ENCODE data around the gene S100A8.
"Not testable (repeated sequence)": the region's sequence is repeated elsewhere in the genome, so short reads cannot be mapped to it uniquely, and the experiment has no call there.

Gene S100A8

DNA sequence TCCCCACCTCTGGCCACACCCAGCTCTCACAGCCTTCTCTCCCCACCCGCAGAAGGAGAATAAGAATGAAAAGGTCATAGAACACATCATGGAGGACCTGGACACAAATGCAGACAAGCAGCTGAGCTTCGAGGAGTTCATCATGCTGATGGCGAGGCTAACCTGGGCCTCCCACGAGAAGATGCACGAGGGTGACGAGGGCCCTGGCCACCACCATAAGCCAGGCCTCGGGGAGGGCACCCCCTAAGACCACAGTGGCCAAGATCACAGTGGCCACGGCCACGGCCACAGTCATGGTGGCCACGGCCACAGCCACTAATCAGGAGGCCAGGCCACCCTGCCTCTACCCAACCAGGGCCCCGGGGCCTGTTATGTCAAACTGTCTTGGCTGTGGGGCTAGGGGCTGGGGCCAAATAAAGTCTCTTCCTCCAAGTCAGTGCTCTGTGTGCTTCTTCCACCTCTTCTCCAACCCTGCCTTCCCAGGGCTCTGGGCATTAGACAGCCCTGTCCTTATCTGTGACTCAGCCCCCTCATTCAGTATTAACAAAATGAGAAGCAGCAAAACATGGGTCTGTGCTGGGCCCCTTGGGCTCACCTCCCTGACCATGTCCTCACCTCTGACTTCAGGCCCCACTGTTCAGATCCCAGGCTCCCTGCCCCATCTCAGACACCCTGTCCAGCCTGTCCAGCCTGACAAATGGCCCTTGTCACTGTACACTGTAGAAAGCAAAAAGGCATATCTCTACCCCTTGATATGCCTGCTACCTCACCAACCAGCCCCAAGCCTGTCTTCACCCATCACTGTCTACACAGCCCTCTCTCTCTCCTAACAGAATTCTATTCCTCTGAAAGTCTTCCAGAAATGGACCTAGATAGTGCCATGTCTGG lies 30.0 kb downstream of the S100A8 start:
- no peak for DNase-seq

DNA sequence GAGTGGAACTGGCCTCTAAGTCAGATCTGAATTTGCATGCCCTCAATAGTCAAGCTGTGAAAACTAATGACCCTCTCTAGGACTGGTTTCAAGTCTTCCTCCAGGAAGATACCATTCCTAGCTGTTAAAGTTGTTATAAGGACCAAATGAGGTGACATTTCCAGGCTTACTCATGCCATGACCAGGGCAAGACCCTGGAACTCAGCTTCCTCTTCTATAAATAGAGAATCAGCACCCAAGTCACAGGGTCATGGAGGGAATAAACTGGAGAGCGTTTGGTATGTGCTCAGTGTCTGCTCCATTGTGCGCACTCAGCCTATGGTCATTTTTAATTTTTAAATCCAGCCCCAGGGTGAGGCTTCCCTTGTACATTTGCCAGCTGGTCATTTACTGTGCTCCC lies 30.7 kb downstream of the S100A8 start:
- DNase-seq: no peak

- DNase-seq: no peak
Measured at GRCh38 chr1:153359241-153359640, 31.6 kb downstream of the S100A8 start.

DNA sequence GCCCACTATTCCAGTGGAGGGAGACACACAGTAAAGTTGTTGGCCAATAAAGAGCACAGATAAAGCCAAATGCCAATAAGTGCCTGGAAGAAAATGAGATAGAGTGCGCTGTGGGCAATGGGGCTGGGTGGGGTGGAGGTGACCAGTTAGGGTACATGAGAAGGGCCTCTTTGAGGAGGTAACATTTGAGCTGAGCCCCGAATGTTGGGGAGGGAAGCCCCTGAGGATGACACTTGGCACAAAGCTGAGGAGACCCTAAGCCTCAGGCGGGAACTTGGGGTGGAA lies 32.2 kb downstream of the S100A8 start:
- DNase-seq: no peak

- no peak for DNase-seq
Measured at GRCh38 chr1:153357853-153358690, 32.8 kb downstream of the S100A8 start, which contains the start of gene S100A9. Gene S100A9, plus strand, starts transcription at chr1:153357854. Its CDS starts 430 bp downstream, at chr1:153358284.

- peak; percentile 34 for DNase-seq
Measured at GRCh38 chr1:153357076-153357852, 33.6 kb downstream of the S100A8 start.

DNA sequence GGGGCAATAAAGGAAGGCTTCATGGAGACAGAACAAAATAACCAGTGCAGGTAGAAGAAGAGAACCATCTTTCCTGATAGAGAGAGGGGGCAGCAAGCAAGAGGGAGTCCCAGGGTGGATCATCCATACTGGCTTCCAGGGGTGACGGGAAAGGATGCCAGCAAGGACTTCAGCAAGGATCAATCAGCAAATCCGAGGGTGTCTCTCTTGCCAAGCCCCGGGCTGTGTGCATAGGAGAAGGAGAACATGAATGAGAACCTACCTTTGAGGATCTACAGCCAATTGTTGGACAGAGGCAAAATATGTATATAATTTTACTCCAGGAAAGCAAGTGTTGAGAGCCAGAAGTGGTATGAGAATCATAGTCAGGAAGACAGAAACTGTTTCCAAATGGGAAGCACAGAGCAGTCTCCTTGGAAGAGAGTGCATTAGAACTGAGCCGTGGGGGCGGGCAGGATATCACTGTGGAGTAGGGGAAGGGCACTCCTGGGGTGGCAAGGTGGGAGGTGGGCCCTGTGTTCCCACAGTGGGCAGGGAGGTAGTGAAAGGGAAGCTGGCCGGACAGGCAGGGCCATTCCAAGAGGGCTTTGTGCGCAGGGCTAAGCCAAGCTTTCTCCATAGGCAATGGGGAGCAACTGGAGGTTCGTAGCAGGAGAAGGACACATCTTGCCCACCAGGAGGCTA lies 34.3 kb downstream of the S100A8 start:
- peak; percentile 9 for DNase-seq

DNA sequence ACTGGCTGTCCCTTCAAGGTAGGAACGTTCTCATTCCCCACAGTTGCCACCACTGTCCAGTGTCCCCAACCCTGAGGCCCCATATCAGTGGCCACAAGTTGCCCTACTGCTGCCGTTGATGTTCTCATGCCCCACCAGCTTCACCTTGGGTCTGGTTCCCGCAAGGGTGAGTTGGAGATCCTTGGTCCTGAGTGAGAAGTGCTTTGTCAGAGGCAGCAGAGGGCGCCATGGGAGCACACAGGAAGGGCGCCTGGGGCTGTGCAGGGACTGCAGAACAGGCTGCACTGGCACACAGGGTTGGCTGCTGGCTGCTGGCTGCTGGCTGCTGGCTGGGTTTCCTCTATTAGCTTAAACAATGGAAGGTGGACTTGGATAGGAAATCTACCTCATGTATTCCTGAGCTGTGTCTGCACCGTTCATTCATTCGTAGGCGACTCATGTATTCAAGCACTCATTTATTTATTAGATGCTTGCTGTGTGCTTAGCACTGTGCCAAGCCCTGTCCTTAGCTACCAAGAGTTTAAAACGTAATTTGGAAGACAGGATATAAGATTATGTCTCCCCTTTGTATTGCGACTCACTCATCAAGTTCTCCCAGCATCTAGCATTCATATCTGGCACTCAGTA lies 35.3 kb downstream of the S100A8 start:
- DNase-seq: peak; percentile 91

DNA sequence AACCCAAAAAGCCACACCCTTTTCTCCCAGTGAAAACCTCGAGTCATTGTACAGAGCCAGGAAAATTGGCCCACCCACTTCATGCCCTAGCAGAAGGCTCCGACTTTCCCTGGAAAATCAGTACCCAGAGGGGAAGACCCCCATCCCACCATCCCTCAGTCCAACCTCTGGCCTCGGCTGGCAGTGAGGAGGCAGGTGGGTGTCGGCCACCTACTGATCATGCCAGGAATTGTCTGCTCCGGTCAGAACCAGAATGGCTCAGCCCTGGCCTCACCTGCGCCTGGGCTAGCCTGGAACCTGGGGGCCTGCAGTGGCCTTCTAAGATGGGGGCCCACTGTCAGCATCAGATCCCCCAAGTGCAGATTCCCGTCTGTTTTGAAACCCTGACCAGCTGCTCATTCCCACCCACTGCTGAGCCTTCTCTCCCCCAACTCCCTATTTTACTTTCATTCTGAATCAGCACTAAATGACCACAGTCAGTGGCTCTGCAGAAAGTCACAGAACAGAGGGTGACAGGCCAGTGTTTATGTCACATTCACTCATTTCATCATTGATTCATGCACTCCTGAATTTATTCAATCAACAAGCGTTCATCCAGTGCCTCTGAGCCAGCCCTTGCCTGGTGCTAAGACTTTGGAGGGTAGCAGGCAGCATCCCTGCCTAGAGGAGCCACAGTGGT lies 36.2 kb downstream of the S100A8 start:
- no peak for DNase-seq

- peak; percentile 68 for DNase-seq
Measured at GRCh38 chr1:153353226-153353947, 37.5 kb downstream of the S100A8 start.

- peak; percentile 85 for DNase-seq
Measured at GRCh38 chr1:153352523-153352922, 38.4 kb downstream of the S100A8 start.

DNA sequence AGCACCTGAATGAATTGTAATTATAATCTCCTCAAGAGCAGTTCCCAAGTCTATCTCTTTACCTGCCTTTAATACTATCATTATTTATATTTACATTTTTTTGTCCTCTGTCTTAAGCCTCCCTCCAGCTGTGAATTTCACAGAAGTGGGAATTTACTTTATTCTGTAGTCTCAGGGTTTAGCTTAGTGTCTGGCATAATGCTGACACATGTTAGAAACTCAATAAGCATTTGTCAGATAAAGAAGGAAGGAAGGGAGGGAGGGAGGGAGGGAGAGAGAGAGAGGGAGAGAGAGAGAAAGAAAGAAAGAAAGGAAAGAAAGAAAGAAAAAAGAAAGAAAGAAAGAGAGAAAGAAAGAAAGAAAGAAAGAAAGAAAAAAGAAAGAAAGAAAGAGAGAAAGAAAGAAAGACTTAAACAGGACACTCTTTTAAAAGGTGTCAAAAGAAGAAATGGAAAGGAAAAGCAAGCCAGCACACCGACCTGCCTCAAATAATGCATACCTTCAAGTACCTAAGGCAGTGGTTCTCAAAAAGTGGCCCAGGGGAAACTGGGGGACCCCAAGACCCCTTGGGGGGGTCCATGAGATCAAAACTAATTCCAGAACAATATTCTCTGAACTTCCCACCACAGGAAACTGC lies 40.4 kb downstream of the S100A8 start:
- DNase-seq: no peak

GRCh38 chr1:153349363-153350320 lies 41.2 kb downstream of the S100A8 start:
- DNase-seq: peak; percentile 44

- peak; percentile 25 for DNase-seq
Measured at GRCh38 chr1:153348511-153349362, 42.1 kb downstream of the S100A8 start, which contains the start of gene PGLYRP4. Gene PGLYRP4, minus strand, starts transcription at chr1:153348841. Its CDS starts 909 bp downstream, at chr1:153347932.

GRCh38 chr1:153347856-153348255 lies 43.0 kb downstream of the S100A8 start:
- peak; percentile 51 for DNase-seq

GRCh38 chr1:153347049-153347448 lies 43.8 kb downstream of the S100A8 start:
- not testable (repeated sequence) for DNase-seq

DNA sequence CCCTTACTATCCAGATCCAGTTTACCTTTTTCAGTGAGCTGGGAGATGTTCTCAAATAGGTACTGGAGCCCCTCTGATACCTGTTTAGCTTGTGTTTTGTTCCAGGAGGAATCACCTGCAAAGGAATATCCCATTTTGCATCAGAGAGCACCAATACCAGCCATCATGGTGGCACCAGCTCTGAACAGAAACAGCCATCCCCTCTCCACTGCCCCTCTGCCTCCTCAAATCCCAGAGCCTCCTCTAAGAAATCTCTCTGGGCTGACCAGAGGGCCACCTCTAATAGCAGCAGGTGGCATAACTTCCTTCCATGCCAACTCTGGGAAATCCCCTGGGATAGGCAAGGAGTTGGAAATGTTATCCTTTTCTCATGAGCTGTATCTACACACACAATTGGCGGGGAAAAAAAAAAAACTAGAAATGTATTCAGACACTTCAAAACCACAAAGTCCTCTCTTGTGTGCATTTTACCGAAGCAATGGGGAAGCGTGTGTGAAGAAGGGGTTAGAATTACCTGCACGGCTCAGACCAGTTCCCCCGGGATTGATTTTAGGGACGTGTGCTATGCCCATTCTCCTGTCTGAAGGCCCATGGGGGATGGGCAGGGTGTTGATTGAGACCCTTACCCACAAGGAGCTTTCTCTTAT lies 44.7 kb downstream of the S100A8 start:
- DNase-seq: no peak

Data from NCI-H69 (cell line).